Smooth muscle cell (in vitro differentiated cells): ENCODE data around the gene AGPAT2. TPM values are rescaled to one million over a fixed set of nuclear protein-coding genes. Genes with fewer than 3 reads are reported as not detected.

Experiments
- DNase-seq: peaks from one replicate; lab custom pipeline; 2025; ENCODE audit not compliant: unreplicated experiment; lab: John Stamatoyannopoulos, UW
- H2AFZ ChIP-seq: fragments of 200-600 bp; sonication (generic); 2 replicates; pipeline ENCODE4 v1.6.0; 2016; ENCODE audit warnings: antibody characterized with exemption, low read depth, mild to moderate bottlenecking
- H3F3A ChIP-seq: fragments of 200-600 bp; sonication (generic); 2 replicates; pipeline ENCODE4 v1.6.0; 2017; ENCODE audit warnings: antibody characterized with exemption, low read depth
- H3K27ac ChIP-seq: fragments of 200-600 bp; sonication (generic); 2 replicates; pipeline ENCODE4 v1.5.1; 2016; ENCODE audit warnings: low read depth, mild to moderate bottlenecking
- H3K27me3 ChIP-seq: fragments of 200-600 bp; sonication (generic); 2 replicates; pipeline ENCODE4 v1.6.1; 2016; ENCODE audit warnings: low read depth, mild to moderate bottlenecking
- H3K36me3 ChIP-seq: fragments of 200-600 bp; sonication (generic); 2 replicates; pipeline ENCODE4 v1.5.1; 2016; ENCODE audit warnings: low read depth
- H3K4me1 ChIP-seq: fragments of 200-600 bp; sonication (generic); 2 replicates; pipeline ENCODE4 v1.5.1; 2016; ENCODE audit warnings: low read depth
- H3K4me2 ChIP-seq: fragments of 200-600 bp; sonication (generic); 2 replicates; pipeline ENCODE4 v1.6.0; 2016; ENCODE audit warnings: mild to moderate bottlenecking
- H3K4me3 ChIP-seq: fragments of 200-600 bp; sonication (generic); 2 replicates; pipeline ENCODE4 v1.5.1; 2016; ENCODE audit warnings: mild to moderate bottlenecking
- H3K79me2 ChIP-seq: fragments of 200-600 bp; sonication (generic); 2 replicates; pipeline ENCODE4 v1.6.0; 2016; ENCODE audit warnings: low read depth, mild to moderate bottlenecking
- H3K9ac ChIP-seq: fragments of 200-600 bp; sonication (generic); 2 replicates; pipeline ENCODE4 v1.6.0; 2016; ENCODE audit warnings: low read depth
- H3K9me3 ChIP-seq: fragments of 200-600 bp; sonication (generic); replicated peaks from 2 replicates; pipeline ENCODE4 v1.5.1; 2016; ENCODE audit warnings: low read depth
- H4K20me1 ChIP-seq: fragments of 200-600 bp; sonication (generic); 2 replicates; pipeline ENCODE4 v1.6.0; 2016; ENCODE audit warnings: low read depth
- CTCF ChIP-seq: fragments of 200-600 bp; sonication (generic); IDR thresholded peaks from 2 replicates; pipeline ENCODE4 v1.5.1; 2017; ENCODE audit warnings: borderline replicate concordance, mild to moderate bottlenecking, antibody characterized with exemption; ENCODE audit not compliant: insufficient read depth, poor library complexity, severe bottlenecking
- WGBS: methylation state at CpG from one replicate; pipeline ENCODE4 v1.1.7; 2016; ENCODE audit warnings: low lambda C conversion rate; 5-methylcytosine and 5-hydroxymethylcytosine counted together
- polyA plus RNA-seq: library from polyadenylated mRNA; unstranded; fragments of >200 nt; fragmentation: Nextera tagmentation; extraction: Ambion mirVana; gene quantifications from 2 replicates; pipeline ENCODE4 v1.2.1, GENCODE V29; 2016
- total RNA-seq: library from RNA; depleted of rRNA; stranded (reverse); fragments of >200 nt; gene quantifications from 2 replicates; pipeline ENCODE4 v1.2.3, GENCODE V29; 2014

The AGPAT2 gene
- total and polyA plus RNA-seq, 2 experiments from 2014 or later: 42.9 to 105 TPM

- no peak for DNase-seq
- no peaks in the 10 kb centered on the region for H4K20me1 ChIP-seq
- H2AFZ ChIP-seq: no peak overlapping the region
- no peaks in the 10 kb centered on the region for H3K27me3 ChIP-seq
- no peak overlapping the region for H3K9ac ChIP-seq
- no peak overlapping the region for H3K27ac ChIP-seq
- no peak overlapping the region for H3K4me2 ChIP-seq
- 59% methylated on average over 9 of the region's 12 CpGs for WGBS
- H3K4me3 ChIP-seq: no peak overlapping the region
- no peak for TF ChIP-seq CTCF
- H3K36me3 ChIP-seq: no peaks in the 10 kb centered on the region
- H3K79me2 ChIP-seq: no peaks in the 10 kb centered on the region
- H3F3A ChIP-seq: no peaks in the 10 kb centered on the region
- no peaks in the 10 kb centered on the region for H3K9me3 ChIP-seq
- H3K4me1 ChIP-seq: no peaks in the 10 kb centered on the region
Observed at GRCh38 chr9:136630662-136630992, 56.6 kb downstream of the AGPAT2 start.

- H3K9me3 ChIP-seq: no peaks in the 10 kb centered on the region
- no peak overlapping the region for H3K4me2 ChIP-seq
- H3K4me3 ChIP-seq: no peak overlapping the region
- H4K20me1 ChIP-seq: no peaks in the 10 kb centered on the region
- no peak overlapping the region for H3K27ac ChIP-seq
- H3K4me1 ChIP-seq: no peaks in the 10 kb centered on the region
- no peaks in the 10 kb centered on the region for H3K27me3 ChIP-seq
- peak; percentile 37 for TF ChIP-seq CTCF
- H3K79me2 ChIP-seq: no peaks in the 10 kb centered on the region
- H3K9ac ChIP-seq: no peak overlapping the region
- H2AFZ ChIP-seq: no peak overlapping the region
- H3K36me3 ChIP-seq: no peaks in the 10 kb centered on the region
- H3F3A ChIP-seq: no peaks in the 10 kb centered on the region
- WGBS: 50% methylated on average over 19 of the region's 19 CpGs
- no peak for DNase-seq
Observed at GRCh38 chr9:136629879-136630661, 57.2 kb downstream of the AGPAT2 start.

- no peak for DNase-seq
- H3F3A ChIP-seq: no peaks in the 10 kb centered on the region
- H3K27ac ChIP-seq: no peak overlapping the region
- H2AFZ ChIP-seq: no peak overlapping the region
- no peak for TF ChIP-seq CTCF
- H3K4me3 ChIP-seq: no peak overlapping the region
- no peak overlapping the region for H3K9ac ChIP-seq
- H3K4me1 ChIP-seq: no peaks in the 10 kb centered on the region
- no peaks in the 10 kb centered on the region for H3K27me3 ChIP-seq
- no peaks in the 10 kb centered on the region for H3K79me2 ChIP-seq
- no peaks in the 10 kb centered on the region for H4K20me1 ChIP-seq
- no peaks in the 10 kb centered on the region for H3K9me3 ChIP-seq
- WGBS: 88% methylated on average over 18 of the region's 22 CpGs
- no peaks in the 10 kb centered on the region for H3K36me3 ChIP-seq
- no peak overlapping the region for H3K4me2 ChIP-seq
Observed at GRCh38 chr9:136629001-136629878, 58.0 kb downstream of the AGPAT2 start.
